GM12864 (cell line): ENCODE measurements around the gene CNNM3.
"Not testable (repeated sequence)": the region's sequence is repeated elsewhere in the genome, so short reads cannot be mapped to it uniquely, and the experiment has no call there.

Experiments
- DNase-seq: peaks from one replicate; pipeline ENCODE4 v3.0.0-alpha.2; 2011; ENCODE audit warnings: low read depth
- H3K4me3 ChIP-seq: 2 replicates; pipeline ENCODE4 v1.5.1; 2011; ENCODE audit warnings: mild to moderate bottlenecking, low read depth, low read length, control low read depth
- CTCF ChIP-seq: IDR thresholded peaks from 2 replicates; pipeline ENCODE4 v1.5.1; 2011; ENCODE audit warnings: low read depth, mild to moderate bottlenecking, moderate library complexity, low read length, control low read depth, inconsistent platforms; ENCODE audit errors: missing control alignments

CNNM3 gene

GRCh38 chr2:96800061-96801004 is 15.7 kb upstream of the CNNM3 start:
- no peak for DNase-seq
- TF ChIP-seq CTCF = no peak
- no peak overlapping the region for H3K4me3 ChIP-seq

- DNase-seq = peak; percentile 33
- TF ChIP-seq CTCF = peak; percentile 93
- H3K4me3 ChIP-seq = no peak overlapping the region
Measured at GRCh38 chr2:96801005-96801785, 14.9 kb upstream of the CNNM3 start.

- H3K4me3 ChIP-seq = no peak overlapping the region
- no peak for TF ChIP-seq CTCF
- DNase-seq = no peak
Measured at GRCh38 chr2:96801786-96802595, 14.1 kb upstream of the CNNM3 start.

GRCh38 chr2:96802721-96803120 is 13.3 kb upstream of the CNNM3 start:
- DNase-seq = no peak
- TF ChIP-seq CTCF = no peak

GRCh38 chr2:96804986-96805385 is 11.1 kb upstream of the CNNM3 start:
- DNase-seq = no peak
- no peak overlapping the region for H3K4me3 ChIP-seq
- no peak for TF ChIP-seq CTCF

More at GRCh38 chr2:96802721-96803120, 13.3 kb upstream of the CNNM3 start:
- H3K4me3 ChIP-seq = no peak overlapping the region

GRCh38 chr2:96805946-96806345 is 10.1 kb upstream of the CNNM3 start:
- not testable (repeated sequence) for H3K4me3 ChIP-seq, DNase-seq
